HG03108 (cell line): ENCODE measurements around the gene PROC.
"Not testable (repeated sequence)": the region's sequence is repeated elsewhere in the genome, so short reads cannot be mapped to it uniquely, and the experiment has no call there.

Source experiments
- ATAC-seq: cut with Tn5 transposase; IDR thresholded peaks from one replicate; pipeline ENCODE4 v1.9.1; 2021; ENCODE audit warnings: moderate library complexity; ENCODE audit not compliant: unreplicated experiment

PROC gene

GRCh38 chr2:127425540-127426490 lies 7.6 kb downstream of the PROC start:
- ATAC-seq = no peak

GRCh38 chr2:127426501-127427354 lies 8.5 kb downstream of the PROC start:
- no peak for ATAC-seq

GRCh38 chr2:127427376-127428056 lies 9.3 kb downstream of the PROC start:
- no peak for ATAC-seq

- ATAC-seq = no peak
These were observed 10.0 kb downstream of the PROC start for GRCh38 chr2:127428057-127428814.

GRCh38 chr2:127428815-127429109 lies 10.5 kb downstream of the PROC start:
- no peak for ATAC-seq

GRCh38 chr2:127429291-127429690 lies 11.1 kb downstream of the PROC start:
- ATAC-seq = no peak

- ATAC-seq = no peak
These were observed 11.7 kb downstream of the PROC start for GRCh38 chr2:127429844-127430425.

GRCh38 chr2:127431408-127432023 lies 13.3 kb downstream of the PROC start:
- ATAC-seq = no peak

- no peak for ATAC-seq
These were observed 16.3 kb downstream of the PROC start for GRCh38 chr2:127434515-127434914.

GRCh38 chr2:127437056-127437455 lies 18.8 kb downstream of the PROC start:
- ATAC-seq = no peak

- no peak for ATAC-seq
These were observed 19.8 kb downstream of the PROC start for GRCh38 chr2:127437781-127438726.

GRCh38 chr2:127439343-127439742 lies 21.1 kb downstream of the PROC start:
- ATAC-seq = no peak

GRCh38 chr2:127448526-127448925 lies 30.3 kb downstream of the PROC start:
- no peak for ATAC-seq

GRCh38 chr2:127449414-127449813 lies 31.2 kb downstream of the PROC start:
- ATAC-seq = no peak

GRCh38 chr2:127449898-127450297 lies 31.7 kb downstream of the PROC start:
- no peak for ATAC-seq

- no peak for ATAC-seq
These were observed 33.8 kb downstream of the PROC start for GRCh38 chr2:127451981-127452380.

- ATAC-seq = not testable (repeated sequence)
These were observed 34.2 kb downstream of the PROC start for GRCh38 chr2:127452423-127452822.

- ATAC-seq = no peak
These were observed 34.8 kb downstream of the PROC start for GRCh38 chr2:127453013-127453391.
